Measurements from ENCODE around the gene CEMIP2.

The CEMIP2 gene

GRCh38 chr9:71747576-71747975 lies 20.7 kb downstream of the CEMIP2 start:
- H3K4me1 ChIP-seq (ENCODE audit: control insufficient read depth, insufficient read depth, low read length) = no peaks in the 10 kb centered on the region
- no peak overlapping the region for H3K9ac ChIP-seq (ENCODE audit: low read length in 2 of 2)
- no peaks in the 10 kb centered on the region for H3K9me3 ChIP-seq (ENCODE audit: control insufficient read depth in 2 of 2, low read length in 2 of 2)
- peaks cover 7 to 10% of the 10 kb centered on the region in 2 donors for H3K36me3 ChIP-seq (ENCODE audit: control insufficient read depth in 2 of 2, insufficient read depth in 2 of 2, low read length in 2 of 2)
- no peak overlapping the region for H3K27ac ChIP-seq (ENCODE audit: low read length)
- no peak overlapping the region for H3K4me3 ChIP-seq (ENCODE audit: low read length in 2 of 2)
- no peaks in the 10 kb centered on the region for H3K27me3 ChIP-seq (ENCODE audit: control insufficient read depth in 1 of 2, insufficient read depth in 2 of 2, low read length in 2 of 2)

- Histone ChIP-seq H3K27me3 (ENCODE audit: control insufficient read depth in 1 of 2, insufficient read depth in 2 of 2, low read length in 2 of 2) (no peaks in the 10 kb centered on the region), H3K4me3 (ENCODE audit: low read length in 2 of 2) (no peak overlapping the region), H3K36me3 (ENCODE audit: control insufficient read depth in 2 of 2, insufficient read depth in 2 of 2, low read length in 2 of 2) (peaks cover 7 to 10% of the 10 kb centered on the region in 2 donors), H3K9me3 (ENCODE audit: control insufficient read depth in 2 of 2, low read length in 2 of 2) (no peaks in the 10 kb centered on the region), H3K27ac (ENCODE audit: low read length) (no peak overlapping the region), H3K9ac (ENCODE audit: low read length in 2 of 2) (no peak overlapping the region), H3K4me1 (ENCODE audit: control insufficient read depth, insufficient read depth, low read length) (no peaks in the 10 kb centered on the region)
These were observed 21.6 kb downstream of the CEMIP2 start for GRCh38 chr9:71746758-71747125.

DNA sequence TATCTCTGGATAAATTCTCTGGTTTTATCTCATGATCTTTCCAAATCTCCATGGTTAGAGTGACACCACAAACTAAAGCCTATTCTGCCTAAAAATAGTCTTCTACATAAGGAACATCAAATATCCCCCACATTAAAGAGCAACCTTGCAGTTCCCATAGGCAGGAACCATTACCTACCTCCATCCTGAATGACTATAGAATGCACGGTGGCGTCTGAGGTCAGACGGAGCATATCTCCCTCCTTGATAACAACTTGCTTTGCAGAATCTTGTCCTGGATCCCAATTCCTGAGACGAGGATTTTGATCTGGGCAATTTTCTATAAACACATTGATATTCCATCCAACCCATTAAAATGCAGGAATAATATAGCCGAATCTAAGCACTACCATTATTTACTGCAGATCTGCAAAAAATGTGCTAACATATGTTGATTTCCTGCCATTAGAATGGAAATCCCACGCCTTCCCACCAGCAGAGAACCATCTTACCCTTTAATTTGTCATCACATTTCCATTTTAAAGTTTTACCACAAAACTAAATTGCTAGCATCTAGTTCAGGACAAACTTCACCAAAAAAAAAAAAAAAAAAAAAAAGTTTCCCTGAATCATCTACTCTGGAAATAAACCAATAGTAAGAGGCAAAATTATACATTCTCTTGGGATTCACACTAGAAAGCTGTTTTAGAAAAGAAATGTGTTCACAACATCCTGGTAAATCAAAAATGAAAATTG lies 22.1 kb downstream of the CEMIP2 start:
- Histone ChIP-seq H3K4me1 (ENCODE audit: control insufficient read depth, insufficient read depth, low read length) (no peaks in the 10 kb centered on the region), H3K36me3 (ENCODE audit: control insufficient read depth in 2 of 2, insufficient read depth in 2 of 2, low read length in 2 of 2) (peaks cover 7 to 10% of the 10 kb centered on the region in 2 donors), H3K27ac (ENCODE audit: low read length) (no peak overlapping the region), H3K9ac (ENCODE audit: low read length in 2 of 2) (no peak overlapping the region), H3K27me3 (ENCODE audit: control insufficient read depth in 1 of 2, insufficient read depth in 2 of 2, low read length in 2 of 2) (no peaks in the 10 kb centered on the region), H3K9me3 (ENCODE audit: control insufficient read depth in 2 of 2, low read length in 2 of 2) (no peaks in the 10 kb centered on the region), H3K4me3 (ENCODE audit: low read length in 2 of 2) (no peak overlapping the region)

GRCh38 chr9:71744754-71745521 lies 23.4 kb downstream of the CEMIP2 start:
- no peak overlapping the region for H3K4me3 ChIP-seq (ENCODE audit: low read length in 2 of 2)
- H3K27me3 ChIP-seq (ENCODE audit: control insufficient read depth in 1 of 2, insufficient read depth in 2 of 2, low read length in 2 of 2) = no peaks in the 10 kb centered on the region
- H3K9ac ChIP-seq (ENCODE audit: low read length in 2 of 2) = no peak overlapping the region
- no peak overlapping the region for H3K27ac ChIP-seq (ENCODE audit: low read length)
- H3K36me3 ChIP-seq (ENCODE audit: control insufficient read depth in 2 of 2, insufficient read depth in 2 of 2, low read length in 2 of 2) = peaks cover 7 to 10% of the 10 kb centered on the region in 2 donors
- H3K9me3 ChIP-seq (ENCODE audit: control insufficient read depth in 2 of 2, low read length in 2 of 2) = no peaks in the 10 kb centered on the region
- H3K4me1 ChIP-seq (ENCODE audit: control insufficient read depth, insufficient read depth, low read length) = no peaks in the 10 kb centered on the region

GRCh38 chr9:71743882-71744281 lies 24.4 kb downstream of the CEMIP2 start:
- Histone ChIP-seq H3K9ac (ENCODE audit: low read length in 2 of 2) (no peak overlapping the region), H3K36me3 (ENCODE audit: control insufficient read depth in 2 of 2, insufficient read depth in 2 of 2, low read length in 2 of 2) (peaks cover 5 to 9% of the 10 kb centered on the region in 2 donors), H3K27ac (ENCODE audit: low read length) (no peak overlapping the region), H3K27me3 (ENCODE audit: control insufficient read depth in 1 of 2, insufficient read depth in 2 of 2, low read length in 2 of 2) (no peaks in the 10 kb centered on the region), H3K4me3 (ENCODE audit: low read length in 2 of 2) (no peak overlapping the region), H3K9me3 (ENCODE audit: control insufficient read depth in 2 of 2, low read length in 2 of 2) (no peaks in the 10 kb centered on the region), H3K4me1 (ENCODE audit: control insufficient read depth, insufficient read depth, low read length) (no peaks in the 10 kb centered on the region)

GRCh38 chr9:71743217-71743705 lies 25.1 kb downstream of the CEMIP2 start:
- no peak overlapping the region for H3K9ac ChIP-seq (ENCODE audit: low read length in 2 of 2)
- no peaks in the 10 kb centered on the region for H3K9me3 ChIP-seq (ENCODE audit: control insufficient read depth in 2 of 2, low read length in 2 of 2)
- peaks cover 5 to 7% of the 10 kb centered on the region in 2 donors for H3K36me3 ChIP-seq (ENCODE audit: control insufficient read depth in 2 of 2, insufficient read depth in 2 of 2, low read length in 2 of 2)
- no peak overlapping the region for H3K27ac ChIP-seq (ENCODE audit: low read length)
- no peaks in the 10 kb centered on the region for H3K4me1 ChIP-seq (ENCODE audit: control insufficient read depth, insufficient read depth, low read length)
- no peaks in the 10 kb centered on the region for H3K27me3 ChIP-seq (ENCODE audit: control insufficient read depth in 1 of 2, insufficient read depth in 2 of 2, low read length in 2 of 2)
- H3K4me3 ChIP-seq (ENCODE audit: low read length in 2 of 2) = no peak overlapping the region

DNA sequence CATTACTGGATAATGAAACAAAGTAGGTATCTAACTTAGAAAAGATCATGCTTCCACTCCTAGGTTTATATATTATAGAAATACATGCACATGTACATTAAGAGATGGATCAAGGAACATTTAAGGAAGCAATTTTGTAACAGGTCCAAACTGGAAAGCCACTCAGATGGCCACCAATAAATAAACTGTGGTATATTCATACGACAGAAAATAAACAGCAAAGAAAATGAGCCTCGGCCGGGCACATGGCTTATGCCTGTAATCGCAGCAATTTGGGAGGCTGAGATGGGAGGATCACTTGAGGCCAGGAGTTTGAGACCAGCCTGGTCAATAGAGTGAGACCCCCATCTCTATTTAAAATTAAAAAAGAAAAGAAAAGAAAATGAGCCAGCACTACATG lies 25.6 kb downstream of the CEMIP2 start:
- Histone ChIP-seq H3K4me1 (ENCODE audit: control insufficient read depth, insufficient read depth, low read length) (no peaks in the 10 kb centered on the region), H3K27me3 (ENCODE audit: control insufficient read depth in 1 of 2, insufficient read depth in 2 of 2, low read length in 2 of 2) (no peaks in the 10 kb centered on the region), H3K27ac (ENCODE audit: low read length) (no peak overlapping the region), H3K4me3 (ENCODE audit: low read length in 2 of 2) (no peak overlapping the region), H3K9ac (ENCODE audit: low read length in 2 of 2) (no peak overlapping the region), H3K36me3 (ENCODE audit: control insufficient read depth in 2 of 2, insufficient read depth in 2 of 2, low read length in 2 of 2) (peaks cover 5 to 6% of the 10 kb centered on the region in 2 donors), H3K9me3 (ENCODE audit: control insufficient read depth in 2 of 2, low read length in 2 of 2) (no peaks in the 10 kb centered on the region)

- H3K9ac ChIP-seq (ENCODE audit: low read length in 2 of 2) = no peak overlapping the region
- no peak overlapping the region for H3K4me3 ChIP-seq (ENCODE audit: low read length in 2 of 2)
- no peaks in the 10 kb centered on the region for H3K4me1 ChIP-seq (ENCODE audit: control insufficient read depth, insufficient read depth, low read length)
- H3K36me3 ChIP-seq (ENCODE audit: control insufficient read depth in 2 of 2, insufficient read depth in 2 of 2, low read length in 2 of 2) = peaks cover 5 to 6% of the 10 kb centered on the region in 2 donors
- H3K27ac ChIP-seq (ENCODE audit: low read length) = no peak overlapping the region
- H3K9me3 ChIP-seq (ENCODE audit: control insufficient read depth in 2 of 2, low read length in 2 of 2) = no peaks in the 10 kb centered on the region
- no peaks in the 10 kb centered on the region for H3K27me3 ChIP-seq (ENCODE audit: control insufficient read depth in 1 of 2, insufficient read depth in 2 of 2, low read length in 2 of 2)
These were observed 26.2 kb downstream of the CEMIP2 start for GRCh38 chr9:71741926-71742648.

- Histone ChIP-seq H3K9me3 (ENCODE audit: control insufficient read depth in 2 of 2, low read length in 2 of 2) (no peaks in the 10 kb centered on the region), H3K27me3 (ENCODE audit: control insufficient read depth in 1 of 2, insufficient read depth in 2 of 2, low read length in 2 of 2) (no peaks in the 10 kb centered on the region), H3K36me3 (ENCODE audit: control insufficient read depth in 2 of 2, insufficient read depth in 2 of 2, low read length in 2 of 2) (peaks cover 5 to 10% of the 10 kb centered on the region in 2 donors), H3K27ac (ENCODE audit: low read length) (no peak overlapping the region), H3K4me3 (ENCODE audit: low read length in 2 of 2) (no peak overlapping the region), H3K9ac (ENCODE audit: low read length in 2 of 2) (no peak overlapping the region), H3K4me1 (ENCODE audit: control insufficient read depth, insufficient read depth, low read length) (no peaks in the 10 kb centered on the region)
These were observed 28.1 kb downstream of the CEMIP2 start for GRCh38 chr9:71740199-71740598.

GRCh38 chr9:71737455-71737854 lies 30.9 kb downstream of the CEMIP2 start:
- no peaks in the 10 kb centered on the region for H3K4me1 ChIP-seq (ENCODE audit: control insufficient read depth, insufficient read depth, low read length)
- no peak overlapping the region for H3K9ac ChIP-seq (ENCODE audit: low read length in 2 of 2)
- peaks cover 5 to 9% of the 10 kb centered on the region in 2 donors for H3K36me3 ChIP-seq (ENCODE audit: control insufficient read depth in 2 of 2, insufficient read depth in 2 of 2, low read length in 2 of 2)
- no peaks in the 10 kb centered on the region for H3K27me3 ChIP-seq (ENCODE audit: control insufficient read depth in 1 of 2, insufficient read depth in 2 of 2, low read length in 2 of 2)
- no peaks in the 10 kb centered on the region for H3K9me3 ChIP-seq (ENCODE audit: control insufficient read depth in 2 of 2, low read length in 2 of 2)
- H3K4me3 ChIP-seq (ENCODE audit: low read length in 2 of 2) = no peak overlapping the region
- no peak overlapping the region for H3K27ac ChIP-seq (ENCODE audit: low read length)
